WTC11 (cell line): ENCODE data around the gene PLEKHG5. TPM values are rescaled to one million over a fixed set of nuclear protein-coding genes. Genes with fewer than 3 reads are reported as not detected.

Source experiments
- ATAC-seq: fragments of 200-7000 bp; cut with Tn5 transposase; 2 replicates; pipeline ENCODE4 v1.10.0; 2021; ENCODE audit warnings: mild to moderate bottlenecking, moderate library complexity
- CTCF ChIA-PET: fragments of 300-600 bp; sonication (Branson Sonifier 250); formaldehyde crosslinking; loops from one replicate; lab custom pipeline; 2021; ENCODE audit warnings: antibody characterized with exemption; lab: Charles Lee
- POLR2A ChIA-PET: fragments of 350-600 bp; sonication (Branson Sonifier 250); formaldehyde crosslinking; loops from one replicate; lab custom pipeline; 2021; ENCODE audit warnings: antibody characterized with exemption; lab: Charles Lee
- DNase-seq: peaks from one replicate; pipeline ENCODE4 v3.0.0; 2021; ENCODE audit warnings: low spot score
- H3K27ac Mint-ChIP-seq: 2 replicates; pipeline ENCODE4 v1.8.0; 2021; ENCODE audit warnings: mixed read lengths
- H3K27me3 Mint-ChIP-seq: 2 replicates; pipeline ENCODE4 v1.8.0; 2021; ENCODE audit warnings: low read depth, mild to moderate bottlenecking, moderate library complexity, mixed read lengths
- H3K36me3 Mint-ChIP-seq: 2 replicates; pipeline ENCODE4 v1.8.0; 2021; ENCODE audit warnings: mixed read lengths
- H3K4me1 Mint-ChIP-seq: 2 replicates; pipeline ENCODE4 v1.8.0; 2022; ENCODE audit warnings: mixed read lengths
- H3K4me3 Mint-ChIP-seq: 2 replicates; pipeline ENCODE4 v1.8.0; 2021; ENCODE audit warnings: mild to moderate bottlenecking, moderate library complexity, mixed read lengths
- H3K9me3 Mint-ChIP-seq: 2 replicates; pipeline ENCODE4 v1.8.0; 2021; ENCODE audit warnings: mixed read lengths
- CDX4 ChIP-seq: fragments of 250-450 bp; sonication (Bioruptor Pico); IDR thresholded peaks from 2 replicates; pipeline ENCODE4 v1.9.0; 2021; ENCODE audit warnings: moderate library complexity, mild to moderate bottlenecking, inconsistent platforms, borderline replicate concordance
- CTCF ChIP-seq: fragments of 200-600 bp; IDR thresholded peaks from 2 replicates; pipeline ENCODE4 v1.8.0; 2022; ENCODE audit warnings: antibody characterized with exemption
- ERG ChIP-seq: fragments of 250-450 bp; sonication (Bioruptor Pico); IDR thresholded peaks from 2 replicates; pipeline ENCODE4 v1.8.0; 2021; ENCODE audit warnings: mild to moderate bottlenecking
- FOXK1 ChIP-seq: sonication (generic); formaldehyde crosslinking; IDR thresholded peaks from 2 replicates; pipeline ENCODE4 v1.8.0; 2022; ENCODE audit warnings: mild to moderate bottlenecking, moderate library complexity, missing genetic modification reagents
- GTF2I ChIP-seq: fragments of 250-450 bp; sonication (Bioruptor Pico); conservative IDR thresholded peaks from 2 replicates; pipeline ENCODE4 v1.4.0; 2021; ENCODE audit warnings: mild to moderate bottlenecking
- IRF2 ChIP-seq: sonication (generic); formaldehyde crosslinking; IDR thresholded peaks from 2 replicates; pipeline ENCODE4 v1.8.0; 2022; ENCODE audit warnings: low read depth, missing genetic modification reagents, borderline replicate concordance
- KAT7 ChIP-seq: sonication (generic); formaldehyde crosslinking; IDR thresholded peaks from 2 replicates; pipeline ENCODE4 v1.8.1; 2023; ENCODE audit warnings: missing genetic modification reagents, mild to moderate bottlenecking, borderline replicate concordance
- NR1H2 ChIP-seq: sonication (generic); formaldehyde crosslinking; IDR thresholded peaks from 2 replicates; pipeline ENCODE4 v1.9.0; 2021; ENCODE audit warnings: mild to moderate bottlenecking, moderate library complexity, missing genetic modification reagents
- NR3C1 ChIP-seq: sonication (generic); formaldehyde crosslinking; conservative IDR thresholded peaks from 2 replicates; pipeline ENCODE4 v1.8.1; 2023; ENCODE audit warnings: low read depth, mild to moderate bottlenecking, missing genetic modification reagents
- PRDM15 ChIP-seq: sonication (generic); formaldehyde crosslinking; IDR thresholded peaks from 2 replicates; pipeline ENCODE4 v1.8.0; 2022; ENCODE audit warnings: missing genetic modification reagents
- PRRX2 ChIP-seq: fragments of 250-450 bp; sonication (Bioruptor Pico); IDR thresholded peaks from 2 replicates; pipeline ENCODE4 v1.8.0; 2021; ENCODE audit warnings: mild to moderate bottlenecking
- RORB ChIP-seq: fragments of 250-450 bp; sonication (Bioruptor Pico); IDR thresholded peaks from 2 replicates; pipeline ENCODE4 v1.9.0; 2021; ENCODE audit warnings: mild to moderate bottlenecking
- TEAD4 ChIP-seq: sonication (generic); formaldehyde crosslinking; IDR thresholded peaks from 2 replicates; pipeline ENCODE4 v1.8.0; 2022; ENCODE audit warnings: mild to moderate bottlenecking, missing genetic modification reagents
- TP53 ChIP-seq: sonication (generic); formaldehyde crosslinking; IDR thresholded peaks from 2 replicates; pipeline ENCODE4 v1.8.1; 2023; ENCODE audit warnings: mild to moderate bottlenecking, missing genetic modification reagents
- ZNF219 ChIP-seq: sonication (generic); formaldehyde crosslinking; IDR thresholded peaks from 2 replicates; pipeline ENCODE4 v1.8.0; 2023; ENCODE audit warnings: missing genetic modification reagents, mild to moderate bottlenecking, borderline replicate concordance
- ZNF263 ChIP-seq: sonication (generic); formaldehyde crosslinking; IDR thresholded peaks from 2 replicates; pipeline ENCODE4 v1.8.1; 2022; ENCODE audit warnings: low read depth, mild to moderate bottlenecking, moderate library complexity, missing genetic modification reagents
- ZNF396 ChIP-seq: fragments of 250-450 bp; sonication (Bioruptor Pico); IDR thresholded peaks from 2 replicates; pipeline ENCODE4 v1.8.0; 2021; ENCODE audit warnings: mild to moderate bottlenecking, moderate library complexity, borderline replicate concordance
- ZNF416 ChIP-seq: fragments of 250-450 bp; sonication (Bioruptor Pico); IDR thresholded peaks from 2 replicates; pipeline ENCODE4 v1.9.0; 2021; ENCODE audit warnings: mild to moderate bottlenecking, inconsistent platforms
- total RNA-seq: library from RNA; stranded (reverse); gene quantifications from 3 replicates; pipeline ENCODE4 v1.2.3, GENCODE V29; 2021
- TF ChIP-seq, protein P1 (sequence below): fragments of 250-450 bp; sonication (Bioruptor Pico); IDR thresholded peaks from 2 replicates; pipeline ENCODE4 v2.1.2; 2022; ENCODE audit warnings: mild to moderate bottlenecking, moderate library complexity
- TF ChIP-seq, protein P2 (sequence below): sonication (generic); formaldehyde crosslinking; IDR thresholded peaks from 2 replicates; pipeline ENCODE4 v1.8.0; 2023; ENCODE audit warnings: missing genetic modification reagents
- TF ChIP-seq, protein P3 (sequence below): sonication (generic); formaldehyde crosslinking; IDR thresholded peaks from 2 replicates; pipeline ENCODE4 v1.8.1; 2023; ENCODE audit warnings: mild to moderate bottlenecking, missing genetic modification reagents, moderate library complexity

PLEKHG5 gene
- total RNA-seq, 1 experiment from 2014 or later, result 27.5 TPM

DNA sequence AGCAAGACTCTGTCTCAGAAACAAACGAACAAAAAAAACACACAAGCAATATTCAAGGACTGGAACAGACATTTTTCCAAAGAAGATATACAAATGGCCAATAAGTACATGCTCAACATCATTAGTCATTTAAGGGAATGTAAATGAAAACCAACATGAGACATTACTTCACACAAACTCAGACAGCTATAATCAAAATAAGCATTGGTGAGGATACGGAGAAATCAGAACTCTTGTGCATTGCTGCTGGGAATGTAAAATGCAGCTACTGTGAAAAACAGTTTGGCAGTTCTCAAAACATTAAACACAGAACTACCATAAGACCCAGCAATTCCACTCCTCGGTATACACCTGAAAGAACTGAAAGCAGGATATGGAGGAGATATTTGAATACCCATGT, 47.5 kb upstream of the PLEKHG5 start (continued):
- TF ChIP-seq CTCF (no peak), ZNF416 (CRISPR knock-in tag) (no peak), CDX4 (CRISPR knock-in tag) (no peak), PRRX2 (CRISPR knock-in tag) (no peak)

GRCh38 chr1:6536291-6536690, 44.8 kb upstream of the PLEKHG5 start:
- Mint-ChIP-seq H3K4me3 (no peak overlapping the region), H3K9me3 (no peaks in the 10 kb centered on the region), H3K27me3 (no peaks in the 10 kb centered on the region), H3K27ac (no peak overlapping the region), H3K4me1 (no peaks in the 10 kb centered on the region), H3K36me3 (peaks cover 52% of the 10 kb centered on the region)
- ChIA-PET CTCF (interaction anchor here (1.7 to 4.0 kb wide), 3 partner anchors 13 to 110 kb away, joined by 3 to 26 read pairs (median 4); no protein-coding TSS in a partner anchor), POLR2A (no interaction called here)
- DNase-seq (no peak), ATAC-seq (no peak)
- TF ChIP-seq ERG (no peak), TEAD4 (no peak)

DNA sequence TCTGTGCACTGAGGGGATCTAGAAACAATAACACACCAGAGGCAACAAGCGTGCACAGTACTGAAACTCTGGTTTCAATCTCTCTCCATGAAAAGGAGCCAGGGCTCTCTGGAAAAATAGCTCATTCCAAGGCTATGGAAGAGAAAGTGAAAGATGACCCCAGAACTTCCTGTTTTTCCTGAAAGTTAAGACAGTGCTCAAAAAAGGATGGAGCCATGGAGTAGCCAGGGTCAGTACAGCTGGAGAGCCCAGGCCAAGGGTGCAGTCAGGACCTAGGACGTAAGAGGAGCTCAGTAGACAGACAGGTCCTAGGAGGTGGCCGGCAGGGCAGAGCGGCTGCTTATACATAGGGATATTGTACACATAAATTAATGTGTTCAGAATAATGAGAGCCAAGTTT, 43.7 kb upstream of the PLEKHG5 start:
- DNase-seq (no peak), ATAC-seq (no peak)
- Mint-ChIP-seq H3K4me3 (no peak overlapping the region), H3K27ac (no peak overlapping the region), H3K9me3 (no peaks in the 10 kb centered on the region), H3K36me3 (peaks cover 55% of the 10 kb centered on the region), H3K27me3 (no peaks in the 10 kb centered on the region), H3K4me1 (no peaks in the 10 kb centered on the region)
- POLR2A ChIA-PET, result no interaction called here
- CTCF ChIA-PET, result interaction anchor here (0.7 to 4.0 kb wide), 4 partner anchors 11 to 60 kb away, joined by 4 to 26 read pairs (median 6); partner anchors contain the start of genes NOL9 and TAS1R1
- TF ChIP-seq TP53 (no peak), IRF2 (CRISPR knock-in tag) (no peak), RORB (CRISPR knock-in tag) (no peak), FOXK1 (no peak), ZNF263 (CRISPR knock-in tag) (no peak), KAT7 (CRISPR knock-in tag) (no peak), PRDM15 (CRISPR knock-in tag) (no peak), ZNF396 (CRISPR knock-in tag) (no peak), NR1H2 (CRISPR knock-in tag) (no peak), ZNF219 (no peak), GTF2I (no peak), NR3C1 (CRISPR knock-in tag) (no peak)
- TF ChIP-seq, protein P1, sequence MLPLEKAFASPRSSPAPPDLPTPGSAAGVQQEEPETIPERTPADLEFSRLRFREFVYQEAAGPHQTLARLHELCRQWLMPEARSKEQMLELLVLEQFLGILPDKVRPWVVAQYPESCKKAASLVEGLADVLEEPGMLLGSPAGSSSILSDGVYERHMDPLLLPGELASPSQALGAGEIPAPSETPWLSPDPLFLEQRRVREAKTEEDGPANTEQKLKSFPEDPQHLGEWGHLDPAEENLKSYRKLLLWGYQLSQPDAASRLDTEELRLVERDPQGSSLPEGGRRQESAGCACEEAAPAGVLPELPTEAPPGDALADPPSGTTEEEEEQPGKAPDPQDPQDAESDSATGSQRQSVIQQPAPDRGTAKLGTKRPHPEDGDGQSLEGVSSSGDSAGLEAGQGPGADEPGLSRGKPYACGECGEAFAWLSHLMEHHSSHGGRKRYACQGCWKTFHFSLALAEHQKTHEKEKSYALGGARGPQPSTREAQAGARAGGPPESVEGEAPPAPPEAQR (CRISPR knock-in tag), result no peak
- TF ChIP-seq, protein P2, sequence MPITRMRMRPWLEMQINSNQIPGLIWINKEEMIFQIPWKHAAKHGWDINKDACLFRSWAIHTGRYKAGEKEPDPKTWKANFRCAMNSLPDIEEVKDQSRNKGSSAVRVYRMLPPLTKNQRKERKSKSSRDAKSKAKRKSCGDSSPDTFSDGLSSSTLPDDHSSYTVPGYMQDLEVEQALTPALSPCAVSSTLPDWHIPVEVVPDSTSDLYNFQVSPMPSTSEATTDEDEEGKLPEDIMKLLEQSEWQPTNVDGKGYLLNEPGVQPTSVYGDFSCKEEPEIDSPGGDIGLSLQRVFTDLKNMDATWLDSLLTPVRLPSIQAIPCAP, result no peak
- TF ChIP-seq, protein P3, sequence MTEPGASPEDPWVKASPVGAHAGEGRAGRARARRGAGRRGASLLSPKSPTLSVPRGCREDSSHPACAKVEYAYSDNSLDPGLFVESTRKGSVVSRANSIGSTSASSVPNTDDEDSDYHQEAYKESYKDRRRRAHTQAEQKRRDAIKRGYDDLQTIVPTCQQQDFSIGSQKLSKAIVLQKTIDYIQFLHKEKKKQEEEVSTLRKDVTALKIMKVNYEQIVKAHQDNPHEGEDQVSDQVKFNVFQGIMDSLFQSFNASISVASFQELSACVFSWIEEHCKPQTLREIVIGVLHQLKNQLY (CRISPR knock-in tag), result no peak
